Activated naive CD4-positive, alpha-beta T cell treated with Interleukin-2 at 50 U/mL for 16 hours (primary cell): ENCODE measurements around the gene TMEM9B.
A peak's percentile ranks its signal among the peaks of the same experiment; 100 is the strongest.
"Not testable (repeated sequence)": the region's sequence is repeated elsewhere in the genome, so short reads cannot be mapped to it uniquely, and the experiment has no call there.

Experiments used
- DNase-seq: peaks from one replicate; pipeline ENCODE4 v3.0.0-alpha.2; 2020

The TMEM9B gene

DNA sequence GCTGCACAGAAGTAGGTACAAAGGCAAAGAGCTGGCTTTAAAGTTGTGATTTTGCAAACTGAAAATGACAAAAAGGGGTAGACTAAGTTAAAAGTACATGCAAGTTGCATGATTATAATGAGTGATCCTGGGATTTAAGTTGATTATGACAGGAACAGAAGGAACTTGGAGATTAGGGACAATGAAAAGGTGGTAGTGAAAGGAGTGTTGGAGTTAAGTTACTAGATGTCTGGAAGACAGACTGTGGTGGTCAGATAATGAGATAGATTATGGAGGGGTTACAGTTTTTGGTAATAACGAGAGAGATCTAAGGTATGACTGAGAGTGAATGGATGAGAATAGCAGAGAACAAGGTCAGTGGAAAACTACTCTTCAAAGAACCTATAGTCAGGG, 7.7 kb upstream of the TMEM9B start:
- no peak for DNase-seq

DNA sequence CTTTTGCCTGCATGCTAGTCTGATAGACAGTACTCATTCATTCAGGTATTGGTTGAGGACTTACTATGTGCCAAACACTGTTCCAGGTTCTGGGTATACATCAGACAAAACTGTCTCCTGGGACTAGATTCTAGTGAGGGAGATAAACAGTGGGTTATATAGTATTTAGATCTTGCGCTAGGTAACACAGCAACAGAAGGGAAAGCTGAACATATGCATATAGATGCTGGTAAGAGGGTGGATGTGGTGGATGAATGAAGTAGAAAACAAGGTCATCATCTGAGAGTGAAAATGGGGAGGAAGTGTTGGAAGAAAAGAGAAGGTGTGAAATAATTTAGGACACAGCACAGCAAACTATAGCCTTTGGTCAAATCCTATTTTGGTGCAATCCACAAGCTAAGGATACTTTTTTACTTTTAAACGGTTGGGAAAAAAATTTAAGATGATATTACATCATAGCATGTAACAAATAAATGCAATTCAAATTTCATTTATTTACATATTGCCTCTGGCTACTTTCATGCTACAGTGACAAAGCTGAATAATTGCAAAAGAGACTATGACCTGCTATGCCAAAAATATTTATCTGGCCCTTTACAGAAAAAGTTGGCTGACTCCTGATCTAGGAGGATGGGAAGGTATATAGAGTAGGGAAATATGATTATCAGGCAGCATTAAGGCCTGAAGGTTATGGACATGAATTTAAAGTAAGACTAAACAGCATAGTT, 7.1 kb upstream of the TMEM9B start:
- DNase-seq = no peak

GRCh38 chr11:8967184-8967583, 2.9 kb upstream of the TMEM9B start:
- DNase-seq = no peak

DNA sequence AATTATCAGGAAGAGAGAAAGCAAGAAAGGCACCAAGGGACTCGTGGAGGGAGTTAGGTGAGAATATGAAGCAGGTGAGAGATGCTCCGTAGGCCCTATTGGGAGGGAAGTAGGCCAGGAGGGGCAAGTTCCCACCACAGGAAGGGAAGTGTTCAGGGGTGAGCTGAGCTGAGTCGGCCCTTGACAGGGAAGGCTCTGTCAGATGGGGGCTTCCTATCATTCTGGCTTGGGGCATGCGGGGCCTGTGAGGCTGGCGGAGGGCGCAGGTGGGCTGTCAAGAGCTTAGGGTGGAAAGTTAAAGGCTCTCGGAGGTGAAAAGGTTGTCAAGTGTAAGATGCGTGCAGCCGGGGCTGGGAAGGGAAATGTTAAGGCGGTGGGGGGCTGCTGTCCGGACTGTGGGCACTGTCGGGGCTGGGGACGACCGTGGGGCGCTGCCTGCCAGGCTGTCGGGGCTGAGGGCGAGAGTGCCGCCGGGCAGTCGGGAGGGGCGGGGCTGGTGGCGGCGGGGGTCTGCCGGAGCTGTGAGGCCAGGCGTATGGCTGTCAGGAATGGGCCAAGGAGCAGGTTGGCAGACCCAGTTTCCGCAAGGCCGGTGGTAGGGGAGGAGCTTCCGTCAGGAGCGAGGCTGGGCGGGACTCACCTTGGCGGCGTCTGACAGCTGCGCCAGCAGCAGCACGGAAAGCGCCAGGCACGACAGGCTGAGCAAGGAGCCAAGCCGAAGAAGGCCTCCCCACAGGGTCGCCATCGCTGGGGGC, 496 bp downstream of the TMEM9B start:
- peak; percentile 81 for DNase-seq

- no peak for DNase-seq
Observed at GRCh38 chr11:8962841-8963240, 1.4 kb downstream of the TMEM9B start.

DNA sequence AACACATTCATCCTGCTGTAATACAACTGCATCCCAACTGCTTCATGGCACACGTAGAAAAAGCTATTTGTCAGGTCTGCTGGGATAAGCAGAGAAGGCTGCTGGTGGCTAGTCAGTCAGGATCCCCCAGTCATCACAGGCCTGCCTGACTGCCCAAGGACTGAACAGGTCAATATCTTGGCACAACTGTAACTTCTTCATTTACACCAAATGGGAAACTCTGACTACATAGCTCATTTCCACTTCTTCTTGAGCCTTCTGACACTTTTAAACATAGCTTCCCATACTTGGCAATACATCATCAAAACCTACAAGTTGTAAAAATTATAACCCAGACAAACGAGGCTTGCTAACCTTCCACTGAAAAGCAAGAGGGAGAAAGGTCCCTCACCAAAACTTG, 2.8 kb downstream of the TMEM9B start:
- no peak for DNase-seq

DNA sequence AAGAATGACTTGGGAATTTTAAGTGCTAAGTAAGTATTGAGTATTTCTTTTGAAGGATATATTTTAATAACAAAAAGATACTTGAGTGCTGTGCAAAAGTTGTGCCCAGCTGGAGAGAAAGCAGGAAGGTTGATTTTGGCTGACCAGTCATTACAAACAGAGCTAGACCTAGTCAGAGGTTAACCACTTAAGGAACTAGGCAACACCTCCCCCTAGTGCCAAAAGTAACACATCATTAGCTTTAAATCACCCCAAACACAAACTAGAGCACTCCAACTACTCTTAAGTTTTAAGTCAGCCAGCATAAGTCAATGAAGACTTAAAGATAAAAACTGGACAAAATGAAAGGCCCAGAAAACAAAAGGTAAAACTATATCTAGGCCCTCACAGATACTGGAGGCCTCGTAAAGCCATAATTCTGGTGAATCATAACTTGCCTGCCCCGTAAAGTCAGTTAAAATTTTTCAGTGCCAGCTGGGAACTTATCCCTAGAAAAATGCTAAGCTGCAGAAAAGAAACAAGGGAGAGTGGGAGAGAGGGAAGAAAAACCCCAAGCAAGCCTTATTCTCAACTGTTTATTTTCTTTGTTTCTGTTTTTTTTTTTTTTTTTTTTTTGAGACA, 4.6 kb downstream of the TMEM9B start:
- peak; percentile 2 for DNase-seq

DNA sequence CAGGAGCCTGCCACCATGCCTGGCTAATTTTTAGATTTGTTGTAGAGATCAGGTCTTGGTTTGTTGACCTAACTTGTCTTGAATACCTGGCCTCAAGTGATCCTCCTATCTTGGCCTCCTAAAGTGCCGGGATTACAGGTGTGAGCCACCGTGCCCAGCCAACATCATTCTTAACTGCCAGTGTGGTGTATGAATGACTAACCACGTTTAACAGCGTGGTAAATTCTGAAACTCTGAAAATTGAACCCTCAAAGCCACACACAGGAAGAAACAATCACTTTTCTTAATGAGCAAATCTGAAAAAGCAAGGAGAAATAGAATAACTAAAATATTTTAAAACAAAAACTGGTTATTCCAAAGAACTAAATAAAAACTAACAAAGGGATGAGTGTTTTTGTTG, 7.4 kb downstream of the TMEM9B start:
- DNase-seq = no peak

DNA sequence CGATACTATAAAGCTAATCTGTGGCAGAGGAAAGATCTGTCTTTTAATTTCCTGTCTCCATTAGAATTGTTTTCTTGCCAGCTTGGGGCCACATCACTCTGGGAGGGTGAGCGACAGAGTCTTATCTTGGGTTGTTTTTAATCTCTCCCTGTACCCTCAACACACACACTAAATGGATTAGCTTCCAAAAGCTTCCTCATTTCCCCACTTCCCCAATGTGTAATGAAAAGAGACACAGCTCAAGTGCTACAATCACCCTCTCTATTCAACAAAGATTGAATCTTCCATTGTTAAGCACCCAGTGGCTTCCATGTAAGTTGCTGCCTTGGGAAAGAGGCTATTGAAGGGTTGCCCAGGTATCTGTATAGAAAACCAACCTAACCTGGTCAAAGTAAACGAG, 15.4 kb downstream of the TMEM9B start:
- DNase-seq = no peak

- no peak for DNase-seq
Observed at GRCh38 chr11:8947230-8947943, 16.9 kb downstream of the TMEM9B start.

GRCh38 chr11:8942518-8943066, 21.6 kb downstream of the TMEM9B start, which contains the start of gene ASCL3:
ASCL3 (minus strand) TSS chr11:8943016; CDS start chr11:8938161, 4,855 bp downstream.
- no peak for DNase-seq

DNA sequence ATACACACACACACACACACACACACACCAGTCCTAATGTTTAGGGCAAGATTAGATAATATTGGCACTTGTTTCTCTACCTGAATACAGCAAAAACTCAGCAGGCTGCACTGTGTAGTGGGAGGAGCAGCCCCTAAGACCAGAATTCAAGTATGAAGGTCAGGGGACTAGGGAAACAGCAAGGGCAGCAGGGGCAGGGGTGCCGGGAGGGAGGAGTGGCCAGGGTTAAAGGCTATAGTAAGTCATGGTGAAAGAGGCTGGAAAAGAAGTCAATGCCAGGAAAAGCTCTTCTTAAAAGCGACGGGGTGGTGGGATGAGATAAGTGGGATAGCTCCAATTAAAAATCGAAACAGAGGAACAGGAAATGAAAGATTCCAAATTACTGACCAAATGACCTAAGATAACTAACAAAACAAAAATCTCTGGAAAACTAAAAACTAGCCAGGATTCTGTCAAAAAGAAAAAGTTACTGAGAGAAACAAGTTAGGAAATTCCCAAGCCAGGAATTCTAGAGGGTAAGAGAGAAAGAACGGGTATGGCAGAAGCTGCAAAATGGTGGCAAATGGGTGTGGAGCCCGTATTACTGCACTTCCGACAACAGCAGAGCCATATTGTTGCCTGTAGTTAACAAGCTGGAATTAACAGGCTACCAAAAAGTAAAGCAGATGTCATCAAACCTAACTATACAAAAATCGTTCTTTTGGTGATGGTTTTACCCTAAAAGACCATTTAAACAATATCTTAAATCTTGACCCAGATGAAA, 22.7 kb downstream of the TMEM9B start:
- DNase-seq = no peak

- no peak for DNase-seq
Observed at GRCh38 chr11:8937659-8938058, 26.6 kb downstream of the TMEM9B start.

DNA sequence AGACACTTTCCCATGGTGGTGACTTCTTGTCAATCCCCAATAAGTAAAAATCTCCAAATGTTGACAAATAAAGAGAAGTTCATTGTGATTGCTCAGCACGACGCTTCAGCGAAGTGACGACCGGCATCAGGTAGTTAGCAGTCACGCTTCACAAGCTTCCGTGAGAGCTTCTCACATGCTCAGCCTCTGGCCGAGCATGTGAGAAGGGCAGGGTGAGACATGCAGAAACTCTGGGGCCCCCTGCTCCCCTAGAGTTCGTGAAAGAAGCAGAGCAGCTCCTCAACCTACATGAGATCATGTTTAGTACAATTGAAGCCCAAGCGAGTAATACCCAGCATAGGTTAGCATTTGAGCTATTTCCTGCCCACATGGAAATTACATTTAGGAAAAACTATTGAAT, 27.1 kb downstream of the TMEM9B start:
- no peak for DNase-seq

DNA sequence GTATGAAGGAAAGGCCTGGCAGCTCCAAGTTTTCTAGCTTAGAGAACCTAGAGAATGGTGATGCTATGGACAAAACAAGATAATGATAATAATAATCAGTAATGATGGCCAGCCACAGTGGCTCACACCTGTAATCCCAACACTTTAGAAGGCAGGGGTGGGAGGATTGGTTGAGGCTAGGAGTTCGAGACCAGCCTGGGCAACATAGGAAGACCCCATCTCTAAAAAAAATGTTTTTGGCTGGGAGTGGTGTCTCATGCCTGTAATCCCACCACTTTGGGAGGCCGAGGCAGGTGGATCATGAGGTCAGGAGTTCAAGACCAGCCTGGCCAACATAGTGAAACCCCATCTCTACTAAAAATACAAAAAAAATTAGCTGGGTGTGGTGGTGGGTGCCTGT, 28.5 kb downstream of the TMEM9B start:
- not testable (repeated sequence) for DNase-seq

GRCh38 chr11:8934742-8935488, 29.3 kb downstream of the TMEM9B start:
- DNase-seq = no peak

- DNase-seq = no peak
Observed at GRCh38 chr11:8933931-8934330, 30.3 kb downstream of the TMEM9B start.

- no peak for DNase-seq
Observed at GRCh38 chr11:8932564-8933180, 31.6 kb downstream of the TMEM9B start, which contains the start of gene C11orf16. C11orf16 (minus strand) TSS chr11:8932947; CDS start chr11:8932308, 639 bp downstream.

DNA sequence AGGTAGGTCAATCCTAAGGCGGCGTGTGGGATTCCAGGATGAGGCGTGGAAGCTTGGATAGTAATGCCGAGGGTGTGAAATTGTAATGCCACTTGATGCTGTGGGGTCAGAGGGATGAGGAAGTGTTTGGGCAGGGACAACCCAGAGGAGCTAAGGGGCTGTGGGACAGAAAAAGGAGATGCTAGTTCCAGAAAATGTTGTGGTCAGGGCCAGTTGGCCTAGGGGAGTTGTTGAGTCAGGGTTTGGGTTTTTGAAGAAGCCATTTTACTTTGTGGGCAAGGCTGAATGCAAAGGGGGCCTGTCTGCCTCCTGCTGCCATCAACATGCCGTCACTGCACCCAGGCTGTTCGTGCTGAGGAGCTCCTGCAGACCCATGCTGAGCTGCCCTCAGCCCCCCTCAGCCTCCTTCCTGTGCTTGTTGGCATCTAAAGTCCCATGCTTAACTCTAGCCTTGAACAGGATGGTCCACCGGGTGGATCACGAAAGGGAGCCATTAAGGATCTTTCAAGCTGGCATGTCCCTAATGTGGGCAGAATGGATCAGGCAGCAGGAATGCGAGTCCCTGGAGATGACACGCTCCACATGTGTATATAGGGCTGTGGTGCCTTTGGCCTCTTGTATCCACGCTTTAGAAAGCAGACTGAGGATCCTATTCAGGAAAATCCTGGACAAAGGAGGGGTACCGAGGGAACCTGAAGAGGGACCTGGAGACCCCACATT, 33.6 kb downstream of the TMEM9B start:
- no peak for DNase-seq

- DNase-seq = no peak
Observed at GRCh38 chr11:8928981-8929615, 35.1 kb downstream of the TMEM9B start.
